HEK293 (cell line): ENCODE data around the gene TBC1D24.
A peak's percentile ranks its signal among the peaks of the same experiment; 100 is the strongest.

ENCODE experiments used
- GLIS1 ChIP-seq: fragments of 450-650 bp; formaldehyde crosslinking; IDR thresholded peaks from 2 replicates; pipeline ENCODE4 v1.5.1; 2016; ENCODE audit warnings: missing biosample characterization, missing genetic modification characterization
- HOXD13 ChIP-seq: sonication (generic); formaldehyde crosslinking; IDR thresholded peaks from 2 replicates; pipeline ENCODE4 v1.8.0; 2022; ENCODE audit warnings: missing genetic modification reagents, borderline replicate concordance
- TRIM28 ChIP-seq: IDR thresholded peaks from 2 replicates; pipeline ENCODE4 v1.6.1; 2011; ENCODE audit warnings: low read length, control low read depth, borderline replicate concordance
- ZFHX2 ChIP-seq: fragments of 450-650 bp; formaldehyde crosslinking; conservative IDR thresholded peaks from 2 replicates; pipeline ENCODE4 v1.5.1; 2016; ENCODE audit warnings: missing biosample characterization, missing genetic modification characterization
- ZFP69B ChIP-seq: fragments of 450-650 bp; formaldehyde crosslinking; IDR thresholded peaks from 2 replicates; pipeline ENCODE4 v1.5.1; 2016; ENCODE audit warnings: missing biosample characterization, missing genetic modification characterization
- ZIC2 ChIP-seq: fragments of 450-650 bp; formaldehyde crosslinking; IDR thresholded peaks from 2 replicates; pipeline ENCODE4 v1.5.1; 2016; ENCODE audit warnings: missing biosample characterization, missing genetic modification characterization
- ZNF19 ChIP-seq: fragments of 450-650 bp; formaldehyde crosslinking; IDR thresholded peaks from 2 replicates; pipeline ENCODE4; 2016; ENCODE audit warnings: missing biosample characterization, missing genetic modification characterization, low read depth
- ZNF302 ChIP-seq: fragments of 450-650 bp; formaldehyde crosslinking; IDR thresholded peaks from 2 replicates; pipeline ENCODE4 v1.5.1; 2016; ENCODE audit warnings: missing biosample characterization, missing genetic modification characterization, low read depth
- ZNF324 ChIP-seq: fragments of 450-650 bp; formaldehyde crosslinking; IDR thresholded peaks from 2 replicates; pipeline ENCODE4 v1.5.1; 2016; ENCODE audit warnings: missing biosample characterization, missing genetic modification characterization
- ZNF596 ChIP-seq: fragments of 450-650 bp; IDR thresholded peaks from 2 replicates; pipeline ENCODE4 v1.5.0; 2018; ENCODE audit warnings: missing biosample characterization, mild to moderate bottlenecking, missing genetic modification characterization, moderate library complexity
- ZNF626 ChIP-seq: fragments of 450-650 bp; sonication (Bioruptor Pico); formaldehyde crosslinking; IDR thresholded peaks from 2 replicates; pipeline ENCODE4 v1.5.1; 2018; ENCODE audit warnings: missing biosample characterization, missing genetic modification characterization, inconsistent platforms
- ZNF777 ChIP-seq: fragments of 450-650 bp; formaldehyde crosslinking; IDR thresholded peaks from 2 replicates; pipeline ENCODE4 v1.5.1; 2017; ENCODE audit warnings: missing biosample characterization, missing genetic modification characterization, borderline replicate concordance
- TF ChIP-seq, protein P1 (sequence below): fragments of 450-650 bp; formaldehyde crosslinking; IDR thresholded peaks from 2 replicates; pipeline ENCODE4 v1.5.1; 2016; ENCODE audit warnings: missing biosample characterization, missing genetic modification characterization
- TF ChIP-seq, protein P2 (sequence below): fragments of 450-650 bp; formaldehyde crosslinking; IDR thresholded peaks from 2 replicates; pipeline ENCODE4; 2016; ENCODE audit warnings: missing biosample characterization, missing genetic modification characterization
- TF ChIP-seq, protein P3 (sequence below): fragments of 450-650 bp; formaldehyde crosslinking; IDR thresholded peaks from 2 replicates; pipeline ENCODE4 v1.5.1; 2017; ENCODE audit warnings: missing biosample characterization, missing genetic modification characterization
- TF ChIP-seq, protein P4 (sequence below): fragments of 450-650 bp; formaldehyde crosslinking; IDR thresholded peaks from 2 replicates; pipeline ENCODE4 v1.5.1; 2016; ENCODE audit warnings: missing biosample characterization, missing genetic modification characterization
- TF ChIP-seq, protein P5 (sequence below): fragments of 450-650 bp; formaldehyde crosslinking; conservative IDR thresholded peaks from 2 replicates; pipeline ENCODE4 v1.5.1; 2016; ENCODE audit warnings: low read depth, missing biosample characterization, missing genetic modification characterization
- TF ChIP-seq, protein P6 (sequence below): fragments of 450-650 bp; formaldehyde crosslinking; IDR thresholded peaks from 2 replicates; pipeline ENCODE4 v1.5.1; 2017; ENCODE audit warnings: missing biosample characterization, mild to moderate bottlenecking, missing genetic modification characterization, moderate library complexity
- TF ChIP-seq, protein P7 (sequence below): fragments of 450-650 bp; formaldehyde crosslinking; IDR thresholded peaks from 2 replicates; pipeline ENCODE4 v1.5.1; 2017; ENCODE audit warnings: missing biosample characterization, missing genetic modification characterization
- TF ChIP-seq, protein P8 (sequence below): fragments of 450-650 bp; formaldehyde crosslinking; IDR thresholded peaks from 2 replicates; pipeline ENCODE4 v1.5.1; 2016; ENCODE audit warnings: missing biosample characterization, missing genetic modification characterization, low read depth

TBC1D24 gene

DNA sequence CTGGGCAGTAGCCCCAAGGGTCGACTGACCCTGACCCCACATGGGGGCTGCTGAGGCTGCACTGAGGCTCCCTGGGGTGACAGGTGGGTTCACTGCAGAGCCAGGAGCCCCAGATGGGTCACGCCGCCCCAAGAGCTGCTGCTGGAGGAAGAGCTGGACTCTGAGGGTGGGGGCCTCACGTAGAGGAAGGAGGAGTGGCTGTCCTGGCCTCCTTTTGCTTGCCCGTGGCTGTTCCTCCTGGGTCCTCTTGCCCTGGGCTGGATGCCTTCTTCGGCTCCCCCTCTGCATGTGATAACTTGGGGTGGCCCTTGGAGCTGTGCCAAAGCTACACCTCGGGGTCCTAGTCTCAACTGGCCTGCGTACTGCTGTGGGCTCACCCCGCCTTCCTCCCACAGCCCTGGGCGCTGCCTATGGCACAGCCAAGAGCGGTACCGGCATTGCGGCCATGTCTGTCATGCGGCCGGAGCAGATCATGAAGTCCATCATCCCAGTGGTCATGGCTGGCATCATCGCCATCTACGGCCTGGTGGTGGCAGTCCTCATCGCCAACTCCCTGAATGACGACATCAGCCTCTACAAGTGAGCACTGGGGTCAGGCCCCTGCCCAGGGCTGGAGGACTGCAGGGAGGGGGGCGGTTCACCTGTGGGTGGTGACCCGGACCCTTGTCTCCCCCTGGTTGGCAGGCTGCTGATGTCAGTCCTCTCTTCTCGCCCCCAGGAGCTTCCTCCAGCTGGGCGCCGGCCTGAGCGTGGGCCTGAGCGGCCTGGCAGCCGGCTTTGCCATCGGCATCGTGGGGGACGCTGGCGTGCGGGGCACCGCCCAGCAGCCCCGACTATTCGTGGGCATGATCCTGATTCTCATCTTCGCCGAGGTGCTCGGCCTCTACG, 44.1 kb downstream of the TBC1D24 start (continued):
- TF ChIP-seq, protein P1, sequence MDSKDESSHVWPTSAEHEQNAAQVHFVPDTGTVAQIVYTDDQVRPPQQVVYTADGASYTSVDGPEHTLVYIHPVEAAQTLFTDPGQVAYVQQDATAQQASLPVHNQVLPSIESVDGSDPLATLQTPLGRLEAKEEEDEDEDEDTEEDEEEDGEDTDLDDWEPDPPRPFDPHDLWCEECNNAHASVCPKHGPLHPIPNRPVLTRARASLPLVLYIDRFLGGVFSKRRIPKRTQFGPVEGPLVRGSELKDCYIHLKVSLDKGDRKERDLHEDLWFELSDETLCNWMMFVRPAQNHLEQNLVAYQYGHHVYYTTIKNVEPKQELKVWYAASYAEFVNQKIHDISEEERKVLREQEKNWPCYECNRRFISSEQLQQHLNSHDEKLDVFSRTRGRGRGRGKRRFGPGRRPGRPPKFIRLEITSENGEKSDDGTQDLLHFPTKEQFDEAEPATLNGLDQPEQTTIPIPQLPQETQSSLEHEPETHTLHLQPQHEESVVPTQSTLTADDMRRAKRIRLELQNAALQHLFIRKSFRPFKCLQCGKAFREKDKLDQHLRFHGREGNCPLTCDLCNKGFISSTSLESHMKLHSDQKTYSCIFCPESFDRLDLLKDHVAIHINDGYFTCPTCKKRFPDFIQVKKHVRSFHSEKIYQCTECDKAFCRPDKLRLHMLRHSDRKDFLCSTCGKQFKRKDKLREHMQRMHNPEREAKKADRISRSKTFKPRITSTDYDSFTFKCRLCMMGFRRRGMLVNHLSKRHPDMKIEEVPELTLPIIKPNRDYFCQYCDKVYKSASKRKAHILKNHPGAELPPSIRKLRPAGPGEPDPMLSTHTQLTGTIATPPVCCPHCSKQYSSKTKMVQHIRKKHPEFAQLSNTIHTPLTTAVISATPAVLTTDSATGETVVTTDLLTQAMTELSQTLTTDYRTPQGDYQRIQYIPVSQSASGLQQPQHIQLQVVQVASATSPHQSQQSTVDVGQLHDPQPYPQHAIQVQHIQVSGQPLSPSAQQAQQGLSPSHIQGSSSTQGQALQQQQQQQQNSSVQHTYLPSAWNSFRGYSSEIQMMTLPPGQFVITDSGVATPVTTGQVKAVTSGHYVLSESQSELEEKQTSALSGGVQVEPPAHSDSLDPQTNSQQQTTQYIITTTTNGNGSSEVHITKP = peak; percentile 76
- TF ChIP-seq, protein P2, sequence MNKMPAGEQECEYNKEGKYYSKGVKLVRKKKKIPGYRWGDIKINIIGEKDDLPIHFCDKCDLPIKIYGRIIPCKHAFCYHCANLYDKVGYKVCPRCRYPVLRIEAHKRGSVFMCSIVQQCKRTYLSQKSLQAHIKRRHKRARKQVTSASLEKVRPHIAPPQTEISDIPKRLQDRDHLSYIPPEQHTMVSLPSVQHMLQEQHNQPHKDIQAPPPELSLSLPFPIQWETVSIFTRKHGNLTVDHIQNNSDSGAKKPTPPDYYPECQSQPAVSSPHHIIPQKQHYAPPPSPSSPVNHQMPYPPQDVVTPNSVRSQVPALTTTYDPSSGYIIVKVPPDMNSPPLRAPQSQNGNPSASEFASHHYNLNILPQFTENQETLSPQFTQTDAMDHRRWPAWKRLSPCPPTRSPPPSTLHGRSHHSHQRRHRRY (tag by site-specific recombination) = no peak
- TF ChIP-seq ZNF777 (tag by site-specific recombination) = no peak
- TF ChIP-seq TRIM28 = no peak
- TF ChIP-seq ZIC2 (tag by site-specific recombination) = no peak
- TF ChIP-seq ZFHX2 = peak; percentile 56
- TF ChIP-seq ZNF596 (tag by site-specific recombination) = no peak
- TF ChIP-seq HOXD13 (CRISPR knock-in tag) = no peak
- TF ChIP-seq, protein P3, sequence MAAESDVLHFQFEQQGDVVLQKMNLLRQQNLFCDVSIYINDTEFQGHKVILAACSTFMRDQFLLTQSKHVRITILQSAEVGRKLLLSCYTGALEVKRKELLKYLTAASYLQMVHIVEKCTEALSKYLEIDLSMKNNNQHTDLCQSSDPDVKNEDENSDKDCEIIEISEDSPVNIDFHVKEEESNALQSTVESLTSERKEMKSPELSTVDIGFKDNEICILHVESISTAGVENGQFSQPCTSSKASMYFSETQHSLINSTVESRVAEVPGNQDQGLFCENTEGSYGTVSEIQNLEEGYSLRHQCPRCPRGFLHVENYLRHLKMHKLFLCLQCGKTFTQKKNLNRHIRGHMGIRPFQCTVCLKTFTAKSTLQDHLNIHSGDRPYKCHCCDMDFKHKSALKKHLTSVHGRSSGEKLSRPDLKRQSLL (tag by site-specific recombination) = no peak
- no peak for TF ChIP-seq ZNF302 (tag by site-specific recombination)
- no peak for TF ChIP-seq ZNF324
- 0 out of 2 replicates have a peak, but pooled peaks have one; percentile 28 for TF ChIP-seq GLIS1 (tag by site-specific recombination)
- TF ChIP-seq ZFP69B (tag by site-specific recombination) = no peak
- TF ChIP-seq, protein P4, sequence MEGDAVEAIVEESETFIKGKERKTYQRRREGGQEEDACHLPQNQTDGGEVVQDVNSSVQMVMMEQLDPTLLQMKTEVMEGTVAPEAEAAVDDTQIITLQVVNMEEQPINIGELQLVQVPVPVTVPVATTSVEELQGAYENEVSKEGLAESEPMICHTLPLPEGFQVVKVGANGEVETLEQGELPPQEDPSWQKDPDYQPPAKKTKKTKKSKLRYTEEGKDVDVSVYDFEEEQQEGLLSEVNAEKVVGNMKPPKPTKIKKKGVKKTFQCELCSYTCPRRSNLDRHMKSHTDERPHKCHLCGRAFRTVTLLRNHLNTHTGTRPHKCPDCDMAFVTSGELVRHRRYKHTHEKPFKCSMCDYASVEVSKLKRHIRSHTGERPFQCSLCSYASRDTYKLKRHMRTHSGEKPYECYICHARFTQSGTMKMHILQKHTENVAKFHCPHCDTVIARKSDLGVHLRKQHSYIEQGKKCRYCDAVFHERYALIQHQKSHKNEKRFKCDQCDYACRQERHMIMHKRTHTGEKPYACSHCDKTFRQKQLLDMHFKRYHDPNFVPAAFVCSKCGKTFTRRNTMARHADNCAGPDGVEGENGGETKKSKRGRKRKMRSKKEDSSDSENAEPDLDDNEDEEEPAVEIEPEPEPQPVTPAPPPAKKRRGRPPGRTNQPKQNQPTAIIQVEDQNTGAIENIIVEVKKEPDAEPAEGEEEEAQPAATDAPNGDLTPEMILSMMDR (tag by site-specific recombination) = no peak
- TF ChIP-seq, protein P5, sequence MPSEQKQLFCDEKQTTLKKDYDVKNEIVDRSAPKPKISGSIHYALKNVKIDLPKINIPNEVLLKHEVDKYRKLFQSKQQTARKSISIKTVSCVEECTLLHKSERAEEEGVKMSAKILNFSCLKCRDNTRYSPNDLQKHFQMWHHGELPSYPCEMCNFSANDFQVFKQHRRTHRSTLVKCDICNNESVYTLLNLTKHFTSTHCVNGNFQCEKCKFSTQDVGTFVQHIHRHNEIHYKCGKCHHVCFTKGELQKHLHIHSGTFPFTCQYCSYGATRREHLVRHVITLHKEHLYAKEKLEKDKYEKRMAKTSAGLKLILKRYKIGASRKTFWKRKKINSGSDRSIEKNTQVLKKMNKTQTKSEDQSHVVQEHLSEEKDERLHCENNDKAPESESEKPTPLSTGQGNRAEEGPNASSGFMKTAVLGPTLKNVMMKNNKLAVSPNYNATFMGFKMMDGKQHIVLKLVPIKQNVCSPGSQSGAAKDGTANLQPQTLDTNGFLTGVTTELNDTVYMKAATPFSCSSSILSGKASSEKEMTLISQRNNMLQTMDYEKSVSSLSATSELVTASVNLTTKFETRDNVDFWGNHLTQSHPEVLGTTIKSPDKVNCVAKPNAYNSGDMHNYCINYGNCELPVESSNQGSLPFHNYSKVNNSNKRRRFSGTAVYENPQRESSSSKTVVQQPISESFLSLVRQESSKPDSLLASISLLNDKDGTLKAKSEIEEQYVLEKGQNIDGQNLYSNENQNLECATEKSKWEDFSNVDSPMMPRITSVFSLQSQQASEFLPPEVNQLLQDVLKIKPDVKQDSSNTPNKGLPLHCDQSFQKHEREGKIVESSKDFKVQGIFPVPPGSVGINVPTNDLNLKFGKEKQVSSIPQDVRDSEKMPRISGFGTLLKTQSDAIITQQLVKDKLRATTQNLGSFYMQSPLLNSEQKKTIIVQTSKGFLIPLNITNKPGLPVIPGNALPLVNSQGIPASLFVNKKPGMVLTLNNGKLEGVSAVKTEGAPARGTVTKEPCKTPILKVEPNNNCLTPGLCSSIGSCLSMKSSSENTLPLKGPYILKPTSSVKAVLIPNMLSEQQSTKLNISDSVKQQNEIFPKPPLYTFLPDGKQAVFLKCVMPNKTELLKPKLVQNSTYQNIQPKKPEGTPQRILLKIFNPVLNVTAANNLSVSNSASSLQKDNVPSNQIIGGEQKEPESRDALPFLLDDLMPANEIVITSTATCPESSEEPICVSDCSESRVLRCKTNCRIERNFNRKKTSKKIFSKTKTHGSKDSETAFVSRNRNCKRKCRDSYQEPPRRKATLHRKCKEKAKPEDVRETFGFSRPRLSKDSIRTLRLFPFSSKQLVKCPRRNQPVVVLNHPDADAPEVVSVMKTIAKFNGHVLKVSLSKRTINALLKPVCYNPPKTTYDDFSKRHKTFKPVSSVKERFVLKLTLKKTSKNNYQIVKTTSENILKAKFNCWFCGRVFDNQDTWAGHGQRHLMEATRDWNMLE = no peak
- TF ChIP-seq, protein P6, sequence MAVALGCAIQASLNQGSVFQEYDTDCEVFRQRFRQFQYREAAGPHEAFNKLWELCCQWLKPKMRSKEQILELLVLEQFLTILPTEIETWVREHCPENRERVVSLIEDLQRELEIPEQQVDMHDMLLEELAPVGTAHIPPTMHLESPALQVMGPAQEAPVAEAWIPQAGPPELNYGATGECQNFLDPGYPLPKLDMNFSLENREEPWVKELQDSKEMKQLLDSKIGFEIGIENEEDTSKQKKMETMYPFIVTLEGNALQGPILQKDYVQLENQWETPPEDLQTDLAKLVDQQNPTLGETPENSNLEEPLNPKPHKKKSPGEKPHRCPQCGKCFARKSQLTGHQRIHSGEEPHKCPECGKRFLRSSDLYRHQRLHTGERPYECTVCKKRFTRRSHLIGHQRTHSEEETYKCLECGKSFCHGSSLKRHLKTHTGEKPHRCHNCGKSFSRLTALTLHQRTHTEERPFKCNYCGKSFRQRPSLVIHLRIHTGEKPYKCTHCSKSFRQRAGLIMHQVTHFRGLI (tag by site-specific recombination) = no peak
- no peak for TF ChIP-seq ZNF626
- TF ChIP-seq, protein P7, sequence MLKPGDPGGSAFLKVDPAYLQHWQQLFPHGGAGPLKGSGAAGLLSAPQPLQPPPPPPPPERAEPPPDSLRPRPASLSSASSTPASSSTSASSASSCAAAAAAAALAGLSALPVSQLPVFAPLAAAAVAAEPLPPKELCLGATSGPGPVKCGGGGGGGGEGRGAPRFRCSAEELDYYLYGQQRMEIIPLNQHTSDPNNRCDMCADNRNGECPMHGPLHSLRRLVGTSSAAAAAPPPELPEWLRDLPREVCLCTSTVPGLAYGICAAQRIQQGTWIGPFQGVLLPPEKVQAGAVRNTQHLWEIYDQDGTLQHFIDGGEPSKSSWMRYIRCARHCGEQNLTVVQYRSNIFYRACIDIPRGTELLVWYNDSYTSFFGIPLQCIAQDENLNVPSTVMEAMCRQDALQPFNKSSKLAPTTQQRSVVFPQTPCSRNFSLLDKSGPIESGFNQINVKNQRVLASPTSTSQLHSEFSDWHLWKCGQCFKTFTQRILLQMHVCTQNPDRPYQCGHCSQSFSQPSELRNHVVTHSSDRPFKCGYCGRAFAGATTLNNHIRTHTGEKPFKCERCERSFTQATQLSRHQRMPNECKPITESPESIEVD = no peak
- TF ChIP-seq, protein P8, sequence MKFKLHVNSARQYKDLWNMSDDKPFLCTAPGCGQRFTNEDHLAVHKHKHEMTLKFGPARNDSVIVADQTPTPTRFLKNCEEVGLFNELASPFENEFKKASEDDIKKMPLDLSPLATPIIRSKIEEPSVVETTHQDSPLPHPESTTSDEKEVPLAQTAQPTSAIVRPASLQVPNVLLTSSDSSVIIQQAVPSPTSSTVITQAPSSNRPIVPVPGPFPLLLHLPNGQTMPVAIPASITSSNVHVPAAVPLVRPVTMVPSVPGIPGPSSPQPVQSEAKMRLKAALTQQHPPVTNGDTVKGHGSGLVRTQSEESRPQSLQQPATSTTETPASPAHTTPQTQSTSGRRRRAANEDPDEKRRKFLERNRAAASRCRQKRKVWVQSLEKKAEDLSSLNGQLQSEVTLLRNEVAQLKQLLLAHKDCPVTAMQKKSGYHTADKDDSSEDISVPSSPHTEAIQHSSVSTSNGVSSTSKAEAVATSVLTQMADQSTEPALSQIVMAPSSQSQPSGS (tag by site-specific recombination) = no peak
- TF ChIP-seq ZNF19 (tag by site-specific recombination) = no peak
